ENCODE measurements around the gene WIPF2. TPM values are rescaled to one million over a fixed set of nuclear protein-coding genes. Genes with fewer than 3 reads are reported as not detected.

The WIPF2 gene
- total and polyA plus RNA-seq, 2 donors (not counting 3 experiments of a cell fraction or from before 2014, with no cell fraction given), result 8.4 to 30.4 TPM

GRCh38 chr17:40171750-40172149 lies 47.4 kb upstream of the WIPF2 start:
- Histone ChIP-seq H3K27me3 (ENCODE audit: control insufficient read depth in 2 of 2, insufficient read depth in 2 of 2, low read length in 2 of 2) (no peaks in the 10 kb centered on the region), H3K79me2 (ENCODE audit: control insufficient read depth, insufficient read depth, low read length) (no peaks in the 10 kb centered on the region), H3K9ac (replicated peaks; ENCODE audit: extremely low read depth, insufficient read depth, low read length) (no peak overlapping the region), H3K36me3 (ENCODE audit: control insufficient read depth in 2 of 2, extremely low read depth in 1 of 2, insufficient read depth in 2 of 2, low read length in 2 of 2) (peaks cover 32 to 33% of the 10 kb centered on the region in 2 experiments), H3K4me2 (ENCODE audit: insufficient read depth, low read length) (no peak overlapping the region), H3K4me3 (replicated peaks in 1 of 3; ENCODE audit: insufficient read depth in 1 of 3, low read depth in 1 of 3, low read length in 3 of 3) (no peak overlapping the region), H3K27ac (ENCODE audit: insufficient read depth, low read depth, low read length) (no peak overlapping the region), H3K9me3 (replicated peaks; ENCODE audit: control insufficient read depth, insufficient read depth, low read length) (no peaks in the 10 kb centered on the region), H2AFZ (ENCODE audit: low read depth, low read length) (no peak overlapping the region), H3K4me1 (ENCODE audit: control insufficient read depth, extremely low read depth, insufficient read depth, low read length) (no peaks in the 10 kb centered on the region), H3K9me1 (replicated peaks; ENCODE audit: control insufficient read depth, extremely low read depth, insufficient read depth, low read length) (no peaks in the 10 kb centered on the region), H4K20me1 (replicated peaks; ENCODE audit: control insufficient read depth, extremely low read depth, insufficient read depth, low read length) (no peaks in the 10 kb centered on the region)
- CTCF ChIA-PET, result interaction anchor here (1.2 kb wide), 1 partner anchor 20 kb away, joined by 3 read pairs; no protein-coding TSS in a partner anchor
- POLR2A ChIA-PET, result no interaction called here
- no peak for FAIRE-seq
- BruUV-seq (replicated peaks), result TSS peak; percentile 44
- TF ChIP-seq GATA2 (IDR thresholded peaks at IDR 0.05; ENCODE audit: insufficient read depth, insufficient read length, low read depth, low read length) (no peak), POLR2A (IDR thresholded peaks at IDR 0.05; ENCODE audit: low read depth, low read length) (no peak), JUN (IDR thresholded peaks at IDR 0.05; ENCODE audit: borderline replicate concordance, insufficient read depth, insufficient read length, low read depth) (no peak), EZH2 (IDR thresholded peaks at IDR 0.05; ENCODE audit: borderline replicate concordance, low read depth, low read length, severe bottlenecking) (no peak), CTCF (IDR thresholded peaks at IDR 0.05; ENCODE audit: extremely low read depth in 1 of 2, insufficient read depth in 1 of 2, low read depth in 1 of 2, low read length in 2 of 2) (no peak), POLR2AphosphoS5 (IDR thresholded peaks at IDR 0.05; ENCODE audit: insufficient read depth, low read depth, low read length) (no peak), MYC (IDR thresholded peaks at IDR 0.05; ENCODE audit: low read depth, low read length) (no peak), FOS (IDR thresholded peaks at IDR 0.05; ENCODE audit: borderline replicate concordance, insufficient read depth, low read length) (no peak)
- TF ChIP-seq, protein P1, sequence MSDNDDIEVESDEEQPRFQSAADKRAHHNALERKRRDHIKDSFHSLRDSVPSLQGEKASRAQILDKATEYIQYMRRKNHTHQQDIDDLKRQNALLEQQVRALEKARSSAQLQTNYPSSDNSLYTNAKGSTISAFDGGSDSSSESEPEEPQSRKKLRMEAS (IDR thresholded peaks at IDR 0.05; ENCODE audit: insufficient read depth, insufficient read length), result no peak
- DNase-seq (ENCODE audit: low read depth, low spot score), result no peak
- intact Hi-C loops (cut with micrococcal nuclease) (no loop called here), dilution Hi-C loops (cut with MboI; ENCODE audit: extremely low pct_ligation_motif_present, low sequenced_read_pairs) (no loop called here)

Data from endothelial cell of umbilical vein (primary cell).